GM21717 (cell line): ENCODE data around the gene KLK8.
"Not testable (repeated sequence)": the region's sequence is repeated elsewhere in the genome, so short reads cannot be mapped to it uniquely, and the experiment has no call there.

Experiments used
- ATAC-seq: cut with Tn5 transposase; IDR thresholded peaks from one replicate; pipeline ENCODE4 v1.9.1; 2021; ENCODE audit warnings: mild to moderate bottlenecking, moderate library complexity; ENCODE audit not compliant: unreplicated experiment

The KLK8 gene

GRCh38 chr19:50984416-50984815 lies 17.0 kb downstream of the KLK8 start:
- not testable (repeated sequence) for ATAC-seq

DNA sequence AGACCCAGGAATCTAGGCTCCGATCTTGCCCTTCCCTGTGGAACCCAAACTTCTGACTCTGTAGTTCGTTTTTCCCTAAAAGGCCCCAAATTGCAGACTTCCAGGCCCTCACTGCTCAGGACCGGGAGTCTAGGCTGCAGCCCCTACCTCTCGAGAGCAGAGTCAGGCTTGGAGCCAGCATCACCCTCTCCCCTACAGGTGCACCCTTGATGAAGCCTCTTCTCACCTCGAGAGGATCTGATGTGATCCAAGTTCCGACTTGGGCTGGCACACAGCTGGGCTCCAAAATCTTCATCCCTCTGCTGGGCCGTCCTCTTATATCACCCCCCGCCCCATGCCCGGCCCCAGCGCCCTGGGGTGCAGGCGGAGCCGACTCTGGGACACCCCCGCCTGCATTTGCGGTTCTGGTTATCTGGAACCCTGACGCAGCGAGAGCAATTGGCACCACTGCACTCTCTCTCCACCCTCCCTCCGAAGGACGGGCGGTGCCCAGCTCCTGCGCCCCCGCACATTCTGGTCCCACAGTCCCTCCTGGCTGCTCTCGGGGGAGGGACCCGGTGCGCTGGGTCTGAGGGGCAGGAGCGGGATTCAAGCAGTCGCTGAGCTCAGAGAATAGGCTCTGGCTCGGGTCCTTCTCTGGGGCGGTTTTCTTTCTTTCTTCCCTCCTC lies 17.6 kb downstream of the KLK8 start, which contains the start of gene KLK7:
KLK7 (minus strand) TSS at position 293 of the 668 bp plus-strand sequence. CDS start 1,518 bp downstream, outside the sequence.
- no peak for ATAC-seq

GRCh38 chr19:50982186-50982585 lies 19.2 kb downstream of the KLK8 start:
- no peak for ATAC-seq

DNA sequence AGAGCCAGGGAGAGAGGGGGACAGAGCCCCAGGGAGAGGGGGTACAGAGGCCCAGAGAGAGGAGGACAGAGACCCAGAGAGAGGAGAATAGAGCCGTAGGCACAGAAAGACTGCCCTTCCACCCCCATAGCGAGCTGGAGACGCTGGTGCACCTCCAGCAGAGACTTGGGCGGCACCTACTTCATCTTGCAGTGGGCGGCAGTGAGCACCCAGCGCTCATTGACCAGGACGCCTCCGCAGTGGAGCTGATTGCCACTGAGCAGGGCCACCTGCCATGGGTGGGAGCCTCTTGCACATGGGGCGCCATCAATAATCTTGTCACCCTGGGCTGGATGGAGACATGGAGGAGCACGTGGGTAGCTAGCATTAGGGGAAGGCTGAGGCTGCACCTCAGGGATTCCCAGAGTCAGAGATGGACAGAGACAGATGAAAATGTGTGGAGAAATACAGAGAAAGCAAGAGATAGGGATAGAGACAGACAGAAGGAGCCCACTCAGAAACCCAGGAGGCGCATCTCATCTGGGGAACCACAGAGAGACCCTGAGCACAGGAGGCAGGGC lies 19.7 kb downstream of the KLK8 start:
- ATAC-seq, result no peak

GRCh38 chr19:50980208-50980607 lies 21.2 kb downstream of the KLK8 start:
- no peak for ATAC-seq

- ATAC-seq, result no peak
Observed at GRCh38 chr19:50979758-50980157, 21.6 kb downstream of the KLK8 start.

GRCh38 chr19:50978772-50979390 lies 22.5 kb downstream of the KLK8 start:
- ATAC-seq, result no peak

DNA sequence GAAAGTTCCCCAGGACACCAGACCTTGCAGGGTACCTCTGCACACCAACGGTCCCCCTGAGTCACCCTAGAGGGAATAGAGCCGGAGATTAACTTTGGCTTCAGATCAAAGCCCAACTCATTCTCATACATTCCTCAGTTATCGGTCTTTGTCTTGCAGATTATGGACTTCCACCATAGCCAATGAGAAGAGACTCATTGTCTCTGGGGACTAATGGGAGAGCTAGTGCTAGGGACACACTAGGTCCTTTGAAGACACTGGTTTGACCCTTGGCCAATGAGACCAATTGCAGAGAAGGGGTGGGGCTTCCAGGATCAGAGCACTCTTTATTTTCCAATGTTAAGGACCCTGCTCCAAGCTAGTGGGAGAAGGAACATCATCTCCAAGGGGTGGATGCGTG lies 23.8 kb downstream of the KLK8 start:
- ATAC-seq, result no peak

- no peak for ATAC-seq
Observed at GRCh38 chr19:50975766-50976165, 25.6 kb downstream of the KLK8 start.

DNA sequence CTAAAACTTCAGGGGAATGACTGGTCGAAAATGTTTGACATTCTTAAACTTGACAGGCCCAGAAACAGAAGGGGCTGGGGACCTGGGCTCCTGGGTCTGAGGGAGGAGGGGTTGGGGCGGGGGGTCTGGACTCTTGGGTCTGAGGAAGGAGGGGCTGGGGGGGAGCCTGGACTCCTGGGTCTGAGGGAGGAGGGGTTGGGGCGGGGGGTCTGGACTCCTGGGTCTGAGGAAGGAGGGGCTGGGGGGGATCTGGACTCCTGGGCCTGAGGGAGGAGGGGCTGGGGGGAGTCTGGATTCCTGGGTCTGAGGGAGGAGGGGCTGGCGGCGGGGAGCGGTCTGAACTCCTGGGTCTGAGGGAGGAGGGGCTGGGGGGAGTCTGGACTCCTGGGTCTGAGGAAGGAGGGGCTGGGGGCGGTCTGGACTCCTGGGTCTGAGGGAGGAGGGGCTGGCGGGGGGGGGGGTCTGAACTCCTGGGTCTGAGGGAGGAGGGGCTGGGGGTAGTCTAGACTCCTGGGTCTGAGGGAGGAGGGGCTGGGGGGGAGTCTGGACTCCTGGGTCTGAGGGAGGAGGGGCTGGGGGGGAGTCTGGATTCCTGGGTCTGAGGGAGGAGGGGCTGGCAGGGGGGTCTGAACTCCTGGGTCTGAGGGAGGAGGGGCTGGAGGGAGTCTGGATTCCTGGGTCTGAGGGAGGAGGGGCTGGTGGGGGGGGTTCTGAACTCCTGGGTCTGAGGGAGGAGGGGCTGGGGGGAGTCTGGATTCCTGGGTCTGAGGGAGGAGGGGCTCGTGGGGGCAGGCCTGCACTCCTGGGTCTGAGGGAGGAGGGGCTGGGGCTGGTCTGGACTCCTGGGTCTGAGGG lies 26.5 kb downstream of the KLK8 start:
- ATAC-seq, result no peak

DNA sequence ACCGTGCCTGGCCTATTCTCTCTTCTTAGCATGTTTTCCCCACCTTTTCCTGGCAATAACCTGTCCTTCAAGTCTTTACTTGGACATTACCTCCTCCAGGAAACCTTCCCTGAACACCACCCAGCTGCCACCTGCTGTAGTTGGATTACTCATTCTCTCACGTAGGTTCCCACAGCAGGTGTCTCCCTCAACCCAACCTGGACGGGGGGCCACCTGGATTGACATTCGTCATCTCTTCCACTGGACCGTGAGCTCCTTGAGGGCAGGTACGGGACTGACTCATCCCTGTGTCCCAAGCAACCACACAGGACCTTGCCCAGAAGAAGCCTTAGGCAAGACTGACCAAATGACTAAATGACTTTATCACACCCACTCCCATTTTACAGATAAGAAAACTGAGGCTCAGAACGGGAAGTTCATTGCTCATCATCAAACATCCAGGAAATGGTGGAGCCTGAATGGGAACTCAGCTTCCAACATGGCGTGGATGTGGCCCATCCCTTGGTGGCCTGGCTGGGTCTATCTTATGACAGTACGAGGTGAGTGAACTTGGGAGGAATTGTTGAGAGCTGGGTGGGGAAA lies 28.5 kb downstream of the KLK8 start:
- ATAC-seq, result no peak

GRCh38 chr19:50969810-50970209 lies 31.6 kb downstream of the KLK8 start:
- not testable (repeated sequence) for ATAC-seq

DNA sequence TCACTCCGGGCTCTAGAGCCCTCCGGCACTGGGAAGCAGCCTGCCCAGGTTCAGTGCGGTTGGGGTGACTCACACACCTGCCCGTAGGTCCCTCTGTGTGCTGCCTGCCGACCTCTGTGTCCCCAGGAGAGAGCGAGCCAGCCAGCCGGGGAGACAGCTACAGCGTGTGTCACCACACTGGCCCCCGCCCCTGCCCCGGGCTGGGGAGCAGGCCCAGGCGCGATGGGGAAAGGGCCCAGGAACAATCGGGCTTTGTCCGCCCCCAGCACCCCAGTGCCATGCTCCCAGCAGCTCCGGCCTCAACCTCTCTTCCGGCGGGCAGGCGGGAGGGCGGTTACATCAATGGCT lies 32.0 kb downstream of the KLK8 start, which contains the start of gene KLK6:
KLK6 (minus strand) TSS at position 179 of the 348 bp plus-strand sequence. CDS start 1,487 bp downstream, outside the sequence.
- no peak for ATAC-seq

DNA sequence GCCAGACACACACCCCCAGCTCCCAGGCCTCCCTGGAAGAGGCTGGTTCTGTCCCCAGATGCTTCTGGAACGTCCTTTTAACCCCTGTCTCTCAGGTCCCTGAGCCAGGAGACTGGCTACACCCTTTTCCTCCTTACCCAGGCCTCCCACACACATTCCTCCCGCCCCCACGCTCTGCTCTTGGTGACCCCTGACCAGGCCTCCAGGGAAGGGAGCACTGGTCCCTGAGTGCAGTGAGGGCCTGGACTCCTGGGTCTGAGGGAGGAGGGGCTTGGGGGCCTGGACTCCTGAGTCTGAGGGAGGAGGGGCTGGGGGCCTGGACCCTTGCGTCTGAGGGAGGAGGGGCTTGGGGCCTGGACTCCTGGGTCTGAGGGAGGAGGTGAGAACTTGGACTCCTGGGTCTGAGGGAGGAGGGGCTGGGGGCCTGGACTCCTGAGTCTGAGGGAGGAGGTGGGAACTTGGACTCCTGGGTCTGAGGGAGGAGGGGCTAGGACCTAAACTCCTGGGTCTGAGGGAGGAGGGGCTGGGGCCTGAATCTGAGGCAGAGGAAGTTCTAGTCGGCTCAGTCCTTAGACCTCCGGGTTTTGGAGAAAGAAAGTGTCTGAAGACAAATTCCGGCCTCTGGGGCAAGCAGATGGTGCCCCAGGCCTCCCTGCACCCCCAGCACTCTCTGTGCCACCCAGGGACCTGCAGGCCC lies 32.5 kb downstream of the KLK8 start:
- ATAC-seq, result no peak

DNA sequence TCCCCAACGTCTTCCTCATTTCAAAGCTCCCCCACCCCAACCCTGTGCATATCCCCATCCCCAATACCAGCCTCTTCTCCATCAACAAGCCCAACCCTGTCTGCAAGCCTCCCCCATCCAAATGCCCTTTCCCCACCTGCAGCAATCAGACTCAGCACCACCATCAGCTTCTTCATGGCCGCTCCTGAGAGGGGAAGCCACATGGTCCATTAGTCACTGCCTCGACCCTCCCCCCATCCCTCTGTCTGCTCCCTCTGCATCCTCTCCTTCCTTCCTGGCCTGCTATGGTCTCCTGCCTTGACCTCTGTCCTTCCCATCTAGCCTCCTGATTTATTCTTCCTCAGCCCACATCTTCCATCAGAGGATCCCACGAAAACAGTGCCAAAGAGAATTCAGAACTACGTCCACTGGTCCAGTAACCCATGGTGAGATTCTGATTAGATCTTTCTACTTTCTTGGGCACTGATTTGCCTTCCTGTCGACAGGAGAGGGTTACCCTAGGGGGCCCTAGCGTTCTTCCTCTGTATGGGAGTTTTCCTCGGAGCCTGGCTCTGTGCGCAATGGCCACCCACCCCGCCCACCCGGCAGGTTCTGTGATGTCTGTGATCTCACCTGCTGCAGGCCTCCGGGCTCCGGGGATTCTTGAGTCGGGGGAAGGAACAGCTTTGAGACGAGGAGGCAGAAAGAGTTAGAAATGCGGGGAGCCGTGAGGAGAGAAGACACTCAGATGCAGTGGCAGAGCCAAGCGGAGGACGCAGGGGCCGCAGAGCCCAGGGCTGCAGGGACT lies 33.3 kb downstream of the KLK8 start:
- ATAC-seq, result no peak

DNA sequence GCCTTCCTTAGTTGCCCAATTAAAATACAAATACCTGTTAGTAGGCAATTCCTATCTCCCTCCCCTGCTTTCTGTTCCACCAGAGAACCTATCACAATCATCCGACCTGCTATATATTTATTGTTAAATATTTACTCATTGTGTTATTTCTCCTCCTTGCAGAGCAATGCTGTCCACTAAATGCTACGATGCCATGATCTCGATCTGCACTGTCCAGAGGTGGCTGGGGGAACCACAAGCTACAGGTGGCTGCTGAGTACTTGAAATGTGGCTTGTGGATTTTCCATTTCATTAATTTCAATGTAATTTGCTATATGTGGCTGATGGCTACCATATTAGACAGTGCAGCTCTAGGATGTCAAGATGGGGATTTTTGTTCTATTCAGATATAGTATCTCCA lies 37.1 kb downstream of the KLK8 start:
- no peak for ATAC-seq

DNA sequence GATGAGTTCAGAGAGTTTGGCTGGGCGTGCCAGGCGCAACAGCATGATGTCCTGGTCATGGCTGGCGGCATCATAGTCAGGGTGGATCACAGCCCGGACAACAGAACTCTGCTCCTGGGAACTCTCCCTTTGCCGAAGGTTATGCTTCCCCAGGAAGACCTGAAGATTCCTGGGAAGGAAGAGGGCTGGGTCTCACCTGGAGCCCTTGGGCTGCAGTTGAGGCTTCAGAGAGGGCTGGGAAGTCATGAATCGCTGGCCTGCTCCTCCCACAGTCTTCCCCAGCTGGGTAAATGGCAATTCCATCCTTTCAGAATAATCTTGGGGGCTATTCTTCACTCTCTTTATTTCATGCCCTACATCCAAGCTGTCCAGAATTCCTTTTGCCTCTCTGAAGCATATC lies 38.0 kb downstream of the KLK8 start:
- no peak for ATAC-seq

- ATAC-seq, result no peak
Observed at GRCh38 chr19:50962245-50962644, 39.2 kb downstream of the KLK8 start.

DNA sequence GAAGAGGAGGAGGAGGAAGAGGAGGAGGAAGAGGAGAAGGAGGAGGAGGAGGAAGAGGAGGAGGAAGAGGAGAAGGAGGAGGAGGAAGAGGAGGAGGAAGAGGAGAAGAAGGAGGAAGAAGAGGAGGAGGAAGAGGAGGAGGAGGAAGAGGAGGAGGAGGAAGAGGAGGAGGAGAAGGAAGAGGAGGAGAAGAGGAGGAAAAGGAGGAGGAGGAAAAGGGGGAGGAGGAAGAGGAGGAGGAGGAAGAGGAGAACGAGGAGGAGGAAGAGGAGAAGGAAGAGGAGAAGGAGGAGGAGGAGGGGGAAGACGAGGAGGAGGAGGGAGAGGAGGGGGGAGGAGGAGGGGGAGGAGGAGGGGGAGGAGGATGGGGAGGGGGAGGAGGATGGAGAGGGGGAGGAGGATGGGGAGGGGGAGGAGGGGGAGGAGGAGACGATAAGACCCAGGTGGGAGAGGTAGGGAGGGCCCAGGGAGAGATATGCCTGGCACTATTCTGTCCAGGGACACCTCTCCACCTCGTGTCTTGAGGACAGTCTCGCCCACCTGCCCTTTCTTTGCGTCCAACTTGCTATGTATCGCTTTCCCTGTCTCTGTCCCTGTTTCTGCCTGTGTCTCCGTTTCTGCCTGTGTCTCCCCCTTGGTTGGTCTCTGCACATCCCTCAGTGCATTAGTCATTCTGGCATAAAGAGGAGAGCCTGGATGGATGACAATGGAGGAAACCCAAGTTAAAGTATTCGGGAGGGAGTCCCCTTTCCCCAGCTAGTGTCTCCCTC lies 41.5 kb downstream of the KLK8 start:
- no peak for ATAC-seq
